ENCODE results near the gene PTCD2. TPM values are rescaled to one million over a fixed set of nuclear protein-coding genes. Genes with fewer than 3 reads are reported as not detected.
"Not testable (repeated sequence)": the region's sequence is repeated elsewhere in the genome, so short reads cannot be mapped to it uniquely, and the experiment has no call there.

Gene PTCD2
- total RNA-seq, 2 donors from 2014 or later: 8.9 to 10.2 TPM

DNA sequence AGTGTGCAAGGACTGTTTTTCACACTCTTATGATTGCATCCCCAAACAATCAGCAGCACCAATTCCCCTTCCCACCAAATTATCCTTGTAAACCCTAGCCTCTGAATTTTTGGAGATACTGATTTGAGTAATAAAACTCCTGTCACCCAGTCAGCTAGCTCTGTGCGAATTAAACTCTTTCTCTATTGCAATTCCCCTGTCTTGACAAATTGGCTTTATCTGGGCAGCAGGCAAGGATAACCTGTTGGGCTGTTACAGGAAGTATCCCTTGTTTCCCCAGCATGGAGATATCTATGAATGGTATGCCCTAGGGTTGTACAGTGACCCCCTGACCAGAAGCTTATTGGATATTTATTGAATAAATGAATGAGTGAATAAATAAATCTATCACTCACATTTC is 80.8 kb downstream of the PTCD2 start:
- Histone ChIP-seq H3K9me3 (no peaks in the 10 kb centered on the region), H3K4me1 (replicated peaks) (no peaks in the 10 kb centered on the region), H3K27me3 (replicated peaks; ENCODE audit: insufficient read depth) (no peaks in the 10 kb centered on the region), H3K27ac (no peak overlapping the region), H3K36me3 (no peaks in the 10 kb centered on the region), H3K4me3 (no peak overlapping the region)
- intact Hi-C loops (cut with DNase I): no loop called here
- WGBS: 61% methylated on average over 1 of the region's 1 CpG
- no peak for DNase-seq (ENCODE audit: low spot score)
- no peak for TF ChIP-seq POLR2AphosphoS5 (IDR thresholded peaks at IDR 0.05)
- TF ChIP-seq, protein P1, sequence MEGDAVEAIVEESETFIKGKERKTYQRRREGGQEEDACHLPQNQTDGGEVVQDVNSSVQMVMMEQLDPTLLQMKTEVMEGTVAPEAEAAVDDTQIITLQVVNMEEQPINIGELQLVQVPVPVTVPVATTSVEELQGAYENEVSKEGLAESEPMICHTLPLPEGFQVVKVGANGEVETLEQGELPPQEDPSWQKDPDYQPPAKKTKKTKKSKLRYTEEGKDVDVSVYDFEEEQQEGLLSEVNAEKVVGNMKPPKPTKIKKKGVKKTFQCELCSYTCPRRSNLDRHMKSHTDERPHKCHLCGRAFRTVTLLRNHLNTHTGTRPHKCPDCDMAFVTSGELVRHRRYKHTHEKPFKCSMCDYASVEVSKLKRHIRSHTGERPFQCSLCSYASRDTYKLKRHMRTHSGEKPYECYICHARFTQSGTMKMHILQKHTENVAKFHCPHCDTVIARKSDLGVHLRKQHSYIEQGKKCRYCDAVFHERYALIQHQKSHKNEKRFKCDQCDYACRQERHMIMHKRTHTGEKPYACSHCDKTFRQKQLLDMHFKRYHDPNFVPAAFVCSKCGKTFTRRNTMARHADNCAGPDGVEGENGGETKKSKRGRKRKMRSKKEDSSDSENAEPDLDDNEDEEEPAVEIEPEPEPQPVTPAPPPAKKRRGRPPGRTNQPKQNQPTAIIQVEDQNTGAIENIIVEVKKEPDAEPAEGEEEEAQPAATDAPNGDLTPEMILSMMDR (IDR thresholded peaks at IDR 0.05): no peak
- no peak for TF ChIP-seq POLR2A (IDR thresholded peaks at IDR 0.05)

GRCh38 chr5:72402381-72402890 is 82.3 kb downstream of the PTCD2 start:
- Histone ChIP-seq H3K27me3 (replicated peaks; ENCODE audit: insufficient read depth) (no peaks in the 10 kb centered on the region), H3K4me3 (no peak overlapping the region), H3K27ac (peak overlapping the region in 1 of 2 donors; percentile 21), H3K36me3 (no peaks in the 10 kb centered on the region), H3K9me3 (no peaks in the 10 kb centered on the region), H3K4me1 (replicated peaks) (no peaks in the 10 kb centered on the region)
- WGBS: 46% methylated on average over 2 of the region's 2 CpGs
- no peak for DNase-seq (ENCODE audit: low spot score)
- intact Hi-C loops (cut with DNase I): no loop called here
- no peak for TF ChIP-seq POLR2AphosphoS5 (IDR thresholded peaks at IDR 0.05)
- TF ChIP-seq, protein P1 (IDR thresholded peaks at IDR 0.05): no peak
- no peak for TF ChIP-seq POLR2A (IDR thresholded peaks at IDR 0.05)

GRCh38 chr5:72402959-72403628 is 82.9 kb downstream of the PTCD2 start:
- no peaks in the 10 kb centered on the region for H3K27me3 ChIP-seq (replicated peaks; ENCODE audit: insufficient read depth)
- no peaks in the 10 kb centered on the region for H3K9me3 ChIP-seq
- no peak for DNase-seq (ENCODE audit: low spot score)
- no peaks in the 10 kb centered on the region for H3K4me1 ChIP-seq (replicated peaks)
- WGBS: 59% methylated on average over 4 of the region's 4 CpGs
- TF ChIP-seq POLR2AphosphoS5 (IDR thresholded peaks at IDR 0.05) (no peak), POLR2A (IDR thresholded peaks at IDR 0.05) (no peak)
- TF ChIP-seq, protein P1 (IDR thresholded peaks at IDR 0.05): no peak
- intact Hi-C loops (cut with DNase I): no loop called here
- no peak overlapping the region for H3K27ac ChIP-seq
- no peaks in the 10 kb centered on the region for H3K36me3 ChIP-seq
- H3K4me3 ChIP-seq: no peak overlapping the region

DNA sequence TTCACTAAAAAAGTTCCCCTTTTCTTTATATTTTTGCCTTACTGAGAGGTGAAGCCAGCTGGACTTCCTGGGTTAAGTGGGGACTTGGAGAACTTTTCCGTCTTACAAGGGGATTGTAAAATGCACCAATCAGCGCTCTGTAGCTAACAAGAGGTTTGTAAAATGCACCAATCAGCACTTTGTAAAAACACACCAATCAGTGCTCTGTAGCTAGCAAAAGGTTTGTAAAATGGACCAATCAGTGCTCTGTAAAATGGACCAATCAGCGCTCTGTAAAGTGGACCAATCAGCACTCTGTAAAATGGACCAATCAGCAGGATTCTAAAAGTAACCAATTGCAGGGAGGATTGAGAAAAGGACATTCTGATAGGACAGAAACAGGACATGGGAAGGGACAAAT is 84.6 kb downstream of the PTCD2 start:
- DNase-seq (ENCODE audit: low spot score); H3K36me3 ChIP-seq; H3K9me3 ChIP-seq; intact Hi-C loops (cut with DNase I); H3K27me3 ChIP-seq (replicated peaks; ENCODE audit: insufficient read depth); H3K27ac ChIP-seq; H3K4me1 ChIP-seq (replicated peaks); H3K4me3 ChIP-seq: not testable (repeated sequence)
- WGBS: 94% methylated on average over 3 of the region's 3 CpGs

DNA sequence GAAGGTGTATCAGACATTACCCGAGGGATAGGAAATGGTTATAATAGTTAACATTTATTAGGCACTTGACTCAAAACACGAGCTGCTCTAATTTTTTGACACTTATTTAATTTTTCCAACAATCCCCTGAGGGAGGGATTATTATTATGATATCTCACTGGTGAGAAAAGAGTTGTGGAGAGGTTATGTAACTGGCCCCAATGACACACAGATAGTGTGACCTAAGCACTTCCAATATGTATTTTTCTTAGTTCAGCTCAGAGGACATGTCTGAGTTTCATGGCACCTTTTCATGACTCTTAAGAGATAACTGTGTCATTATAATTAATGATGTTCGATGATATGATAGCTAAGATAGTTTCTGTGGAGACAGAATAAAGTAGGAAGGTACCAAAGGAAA is 86.9 kb downstream of the PTCD2 start:
- no peak overlapping the region for H3K27ac ChIP-seq
- H3K36me3 ChIP-seq: no peaks in the 10 kb centered on the region
- WGBS: 77% methylated on average over 3 of the region's 3 CpGs
- no peak for DNase-seq (ENCODE audit: low spot score)
- H3K4me1 ChIP-seq (replicated peaks): no peaks in the 10 kb centered on the region
- no peaks in the 10 kb centered on the region for H3K27me3 ChIP-seq (replicated peaks; ENCODE audit: insufficient read depth)
- TF ChIP-seq POLR2A (IDR thresholded peaks at IDR 0.05): no peak
- TF ChIP-seq POLR2AphosphoS5 (IDR thresholded peaks at IDR 0.05): no peak
- TF ChIP-seq, protein P1 (IDR thresholded peaks at IDR 0.05): no peak
- no peak overlapping the region for H3K4me3 ChIP-seq
- no peaks in the 10 kb centered on the region for H3K9me3 ChIP-seq
- intact Hi-C loops (cut with DNase I): no loop called here
